Measurements from ENCODE around the gene GRAMD1B. TPM values are rescaled to one million over a fixed set of nuclear protein-coding genes. Genes with fewer than 3 reads are reported as not detected.
"Not testable (repeated sequence)": the region's sequence is repeated elsewhere in the genome, so short reads cannot be mapped to it uniquely, and the experiment has no call there.

GRAMD1B gene
- total RNA-seq, 2 donors from 2014 or later: 2.1 to 5.7 TPM

DNA sequence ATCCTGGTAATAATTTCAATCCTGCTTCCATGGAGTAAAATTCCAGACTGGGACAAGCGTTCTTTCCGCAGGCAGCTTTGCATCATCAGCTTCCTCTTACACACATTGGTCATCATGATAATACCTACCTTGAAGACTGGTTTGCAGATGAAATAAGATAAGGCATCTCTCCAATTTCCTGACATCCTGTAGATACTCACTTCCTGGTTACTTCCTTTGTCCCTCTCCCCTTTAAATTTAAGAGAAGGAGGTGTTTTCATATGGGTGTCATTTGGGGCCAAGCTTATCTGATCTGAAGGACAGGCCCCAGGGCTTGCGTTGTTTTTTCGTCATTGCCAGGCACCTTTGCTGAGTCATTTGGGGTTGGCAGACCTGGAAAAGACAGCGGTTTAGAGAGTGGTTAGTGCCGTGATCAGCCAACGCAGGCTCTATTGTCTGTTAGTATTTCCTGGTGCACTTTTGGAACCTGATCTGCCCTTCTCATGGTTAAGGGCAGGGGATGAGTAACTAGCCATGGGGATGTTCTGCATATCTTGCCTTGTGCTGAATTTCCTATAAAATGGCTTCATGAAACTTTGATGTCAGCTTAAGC lies 24.1 kb downstream of the GRAMD1B start:
- Histone ChIP-seq H3K4me3 (no peak overlapping the region), H3K27me3 (replicated peaks; ENCODE audit: insufficient read depth) (no peaks in the 10 kb centered on the region), H3K4me1 (ENCODE audit: control insufficient read depth in 1 of 2, low read depth in 2 of 2) (peaks cover 0 to 4% of the 10 kb centered on the region in 2 donors), H3K27ac (no peak overlapping the region), H3K36me3 (no peaks in the 10 kb centered on the region), H3K9me3 (no peaks in the 10 kb centered on the region)
- TF ChIP-seq, protein P1, sequence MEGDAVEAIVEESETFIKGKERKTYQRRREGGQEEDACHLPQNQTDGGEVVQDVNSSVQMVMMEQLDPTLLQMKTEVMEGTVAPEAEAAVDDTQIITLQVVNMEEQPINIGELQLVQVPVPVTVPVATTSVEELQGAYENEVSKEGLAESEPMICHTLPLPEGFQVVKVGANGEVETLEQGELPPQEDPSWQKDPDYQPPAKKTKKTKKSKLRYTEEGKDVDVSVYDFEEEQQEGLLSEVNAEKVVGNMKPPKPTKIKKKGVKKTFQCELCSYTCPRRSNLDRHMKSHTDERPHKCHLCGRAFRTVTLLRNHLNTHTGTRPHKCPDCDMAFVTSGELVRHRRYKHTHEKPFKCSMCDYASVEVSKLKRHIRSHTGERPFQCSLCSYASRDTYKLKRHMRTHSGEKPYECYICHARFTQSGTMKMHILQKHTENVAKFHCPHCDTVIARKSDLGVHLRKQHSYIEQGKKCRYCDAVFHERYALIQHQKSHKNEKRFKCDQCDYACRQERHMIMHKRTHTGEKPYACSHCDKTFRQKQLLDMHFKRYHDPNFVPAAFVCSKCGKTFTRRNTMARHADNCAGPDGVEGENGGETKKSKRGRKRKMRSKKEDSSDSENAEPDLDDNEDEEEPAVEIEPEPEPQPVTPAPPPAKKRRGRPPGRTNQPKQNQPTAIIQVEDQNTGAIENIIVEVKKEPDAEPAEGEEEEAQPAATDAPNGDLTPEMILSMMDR (IDR thresholded peaks at IDR 0.05): no peak
- ATAC-seq (ENCODE audit: insufficient number of reproducible peaks, low FRiP score, low read depth) (no peak), DNase-seq (ENCODE audit: low spot score) (no peak)

DNA sequence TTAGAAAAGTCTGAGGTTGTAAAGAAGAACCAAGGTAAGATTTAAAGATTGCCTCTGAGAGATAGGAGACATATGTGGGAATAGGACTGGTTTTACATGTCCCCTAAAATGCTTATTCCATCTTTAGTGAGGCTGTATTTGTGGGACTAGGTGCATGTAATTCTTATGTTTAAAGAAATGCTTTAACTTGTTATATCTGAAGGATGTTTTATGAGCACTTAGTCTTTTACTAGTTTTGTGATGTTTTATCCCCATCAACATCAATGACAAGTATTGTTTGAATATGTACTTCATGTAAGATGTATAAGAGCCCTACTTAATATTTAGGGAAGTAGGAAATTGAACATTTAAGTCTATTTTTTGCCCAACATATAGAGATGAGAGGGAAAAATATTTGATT lies 24.7 kb downstream of the GRAMD1B start:
- no peak overlapping the region for H3K4me3 ChIP-seq
- H3K27me3 ChIP-seq (replicated peaks; ENCODE audit: insufficient read depth): no peaks in the 10 kb centered on the region
- H3K27ac ChIP-seq: no peak overlapping the region
- no peaks in the 10 kb centered on the region for H3K36me3 ChIP-seq
- H3K4me1 ChIP-seq (ENCODE audit: control insufficient read depth in 1 of 2, low read depth in 2 of 2): peaks cover 0 to 4% of the 10 kb centered on the region in 2 donors
- H3K9me3 ChIP-seq: no peaks in the 10 kb centered on the region
- TF ChIP-seq, protein P1 (IDR thresholded peaks at IDR 0.05): no peak
- ATAC-seq (ENCODE audit: insufficient number of reproducible peaks, low FRiP score, low read depth): no peak
- DNase-seq (ENCODE audit: low spot score): no peak

DNA sequence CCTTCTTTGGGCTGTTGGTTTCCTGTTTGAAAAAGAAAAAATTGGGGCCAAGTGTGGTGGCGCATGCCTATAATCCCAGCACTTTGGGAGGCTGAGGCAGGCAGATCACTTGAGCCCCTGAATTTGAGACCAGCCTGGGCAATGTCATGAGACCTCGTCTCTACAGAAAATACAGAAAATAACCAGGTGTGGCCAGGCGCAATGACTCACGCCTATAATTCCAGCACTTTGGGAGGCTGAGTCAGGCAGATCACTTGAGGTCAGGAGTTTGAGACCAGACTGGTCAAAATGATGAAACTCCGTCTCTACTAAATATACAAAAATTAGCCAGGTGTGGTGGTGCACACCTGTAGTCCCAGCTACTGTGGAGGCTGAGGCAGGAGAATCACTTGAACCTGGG lies 26.4 kb downstream of the GRAMD1B start:
- not testable (repeated sequence) for H3K4me3 ChIP-seq; H3K27ac ChIP-seq; H3K36me3 ChIP-seq; H3K27me3 ChIP-seq (replicated peaks; ENCODE audit: insufficient read depth); H3K4me1 ChIP-seq (ENCODE audit: control insufficient read depth in 1 of 2, low read depth in 2 of 2); H3K9me3 ChIP-seq; ATAC-seq (ENCODE audit: insufficient number of reproducible peaks, low FRiP score, low read depth); DNase-seq (ENCODE audit: low spot score)

DNA sequence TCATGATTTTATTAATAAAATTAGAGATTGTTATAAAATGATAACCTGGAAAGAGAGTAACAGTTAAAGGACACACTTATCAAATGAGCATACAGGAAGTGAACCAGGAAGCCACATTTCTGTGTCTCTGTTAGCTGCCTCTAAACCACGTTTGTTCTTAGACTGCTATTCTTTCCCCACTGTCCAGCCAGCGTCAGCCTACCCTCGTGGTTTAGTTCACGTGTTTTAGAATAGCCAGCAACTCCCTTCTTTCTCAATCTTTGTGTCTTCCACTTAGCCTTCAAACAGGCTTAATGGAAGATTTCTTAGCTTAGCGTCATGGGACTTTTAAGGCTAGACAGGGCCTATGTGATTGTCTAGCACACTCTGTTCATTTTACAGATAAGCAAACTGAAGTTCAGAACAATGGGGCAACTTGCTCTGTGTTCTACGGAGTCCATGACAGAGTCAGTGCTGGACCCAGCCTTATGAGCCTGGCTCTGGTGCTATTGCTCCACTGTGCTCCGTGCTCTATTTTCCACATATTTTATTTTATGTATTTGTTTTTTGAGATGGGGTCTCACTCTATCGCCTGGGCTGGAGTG lies 27.2 kb downstream of the GRAMD1B start:
- Histone ChIP-seq H3K27ac (peak overlapping the region in 1 of 2 donors; percentile 21), H3K4me1 (ENCODE audit: control insufficient read depth in 1 of 2, low read depth in 2 of 2) (peaks cover 0 to 4% of the 10 kb centered on the region in 2 donors), H3K36me3 (no peaks in the 10 kb centered on the region), H3K9me3 (no peaks in the 10 kb centered on the region), H3K4me3 (no peak overlapping the region), H3K27me3 (replicated peaks; ENCODE audit: insufficient read depth) (no peaks in the 10 kb centered on the region)
- ATAC-seq (ENCODE audit: insufficient number of reproducible peaks, low FRiP score, low read depth) (no peak), DNase-seq (ENCODE audit: low spot score) (no peak)
- TF ChIP-seq, protein P1 (IDR thresholded peaks at IDR 0.05): no peak

DNA sequence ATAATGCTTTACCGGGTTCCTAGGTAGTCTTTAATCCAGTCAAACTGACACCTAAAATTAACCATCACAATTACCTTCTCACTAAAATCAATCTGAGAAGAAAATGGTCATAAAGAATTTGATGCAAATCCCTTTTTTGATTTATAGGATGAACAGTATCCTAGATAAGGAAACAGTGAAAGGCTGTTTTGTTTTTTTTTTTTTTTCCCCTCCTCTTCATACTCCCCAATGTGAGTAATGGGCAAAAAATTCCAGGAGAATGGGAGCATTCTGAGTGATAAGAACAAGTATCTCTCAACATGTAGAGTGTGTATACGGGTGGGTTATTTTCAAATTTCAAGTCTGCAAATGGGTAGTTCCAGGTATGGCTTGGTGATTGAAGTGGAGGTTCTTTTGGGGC lies 28.4 kb downstream of the GRAMD1B start:
- TF ChIP-seq, protein P1 (IDR thresholded peaks at IDR 0.05): no peak
- no peak for DNase-seq (ENCODE audit: low spot score)

More for the DNA sequence above, 28.4 kb downstream of the GRAMD1B start:
- ATAC-seq (ENCODE audit: insufficient number of reproducible peaks, low FRiP score, low read depth): no peak
- Histone ChIP-seq H3K36me3 (no peaks in the 10 kb centered on the region), H3K9me3 (no peaks in the 10 kb centered on the region), H3K4me1 (ENCODE audit: control insufficient read depth in 1 of 2, low read depth in 2 of 2) (peaks cover 0 to 4% of the 10 kb centered on the region in 2 donors), H3K4me3 (no peak overlapping the region), H3K27me3 (replicated peaks; ENCODE audit: insufficient read depth) (no peaks in the 10 kb centered on the region), H3K27ac (no peak overlapping the region)
